ENCODE measurements around the gene RNF150. TPM values are rescaled to one million over a fixed set of nuclear protein-coding genes. Genes with fewer than 3 reads are reported as not detected.

Gene RNF150
- total RNA-seq, 1 donor from 2014 or later, result 1.6 TPM

DNA sequence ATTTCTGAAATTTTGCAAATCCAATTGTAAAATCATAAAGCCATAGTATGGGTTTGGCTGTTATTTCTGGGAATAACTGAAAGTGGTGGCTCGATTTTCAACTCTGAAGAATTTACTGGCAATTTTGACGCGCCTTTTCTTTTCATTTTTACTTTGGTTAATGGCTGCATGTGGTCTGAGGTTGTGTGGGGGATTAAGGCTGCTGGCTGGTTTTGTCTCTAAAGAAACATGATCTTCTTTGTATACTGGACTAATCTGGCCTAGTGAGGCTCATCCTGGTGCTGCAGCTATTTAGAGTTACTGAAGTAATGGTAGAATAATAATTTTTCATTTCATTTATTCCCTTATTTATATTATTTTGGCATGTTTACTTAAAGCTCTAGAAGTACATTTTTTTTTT is 164.0 kb downstream of the RNF150 start:
- no peak for ATAC-seq

DNA sequence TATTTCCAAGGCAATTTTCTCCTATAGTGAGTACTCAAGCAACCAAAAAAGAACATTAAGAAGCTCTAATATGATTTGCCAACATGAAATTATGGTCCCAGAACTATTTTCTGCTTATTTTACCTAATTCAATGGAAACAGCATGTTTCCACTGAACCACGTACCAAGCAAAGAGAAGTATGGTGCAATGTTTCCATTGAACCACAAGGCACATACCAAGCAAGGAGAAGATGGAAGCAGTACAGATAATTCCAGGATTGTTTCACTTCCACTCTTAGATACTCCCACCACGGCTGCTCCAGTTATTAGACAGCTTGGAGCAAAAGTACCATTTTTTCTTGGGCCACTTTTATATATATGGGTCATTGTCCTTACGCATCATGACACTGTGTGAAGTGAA is 164.9 kb downstream of the RNF150 start:
- no peak for ATAC-seq

DNA sequence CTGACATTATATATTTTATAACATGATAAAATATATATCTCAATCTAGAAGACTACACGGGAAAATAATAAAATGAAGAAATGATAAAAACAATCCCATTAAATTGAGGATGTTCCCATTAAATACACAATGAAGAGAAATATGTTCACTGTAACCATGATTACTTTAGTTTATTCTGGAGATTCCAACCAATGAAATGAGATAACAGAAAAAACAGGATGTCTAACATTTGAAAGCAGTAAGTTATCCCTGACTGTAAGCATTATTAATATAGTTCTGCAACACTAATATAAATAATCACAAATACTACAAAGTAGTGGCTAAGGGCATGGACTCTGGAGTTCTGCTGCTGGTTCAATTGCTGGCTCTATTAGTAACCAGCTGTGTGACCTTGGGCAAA is 169.4 kb downstream of the RNF150 start:
- ATAC-seq, result no peak

- no peak for ATAC-seq
These were observed 177.6 kb downstream of the RNF150 start for GRCh38 chr4:140955641-140956040.

- peak; percentile 99 for ATAC-seq
These were observed 180.6 kb downstream of the RNF150 start for GRCh38 chr4:140952717-140953116.

DNA sequence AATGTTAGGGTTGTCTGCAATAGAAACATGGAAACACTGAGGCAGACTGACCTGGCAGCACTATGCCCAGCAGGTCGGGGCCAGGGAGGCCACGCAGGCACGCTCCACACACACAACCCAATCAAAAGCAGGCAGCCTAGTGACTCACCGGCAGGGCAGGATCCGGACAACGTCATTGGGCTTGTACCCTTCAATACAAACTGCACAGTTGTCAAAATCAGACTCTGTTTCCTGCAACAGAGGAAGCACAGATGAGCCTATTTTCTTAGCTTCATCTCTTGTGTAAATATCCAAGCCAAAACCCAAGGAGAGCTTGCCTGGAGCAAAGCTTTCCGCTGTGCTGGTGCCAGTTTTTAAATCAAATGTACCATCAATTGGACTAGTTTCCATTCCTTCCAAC is 185.8 kb downstream of the RNF150 start:
- ATAC-seq, result peak; percentile 99

- ATAC-seq, result no peak
These were observed 188.2 kb downstream of the RNF150 start for GRCh38 chr4:140945106-140945505.

GRCh38 chr4:140944572-140944971 is 188.7 kb downstream of the RNF150 start:
- no peak for ATAC-seq

- ATAC-seq, result no peak
These were observed 189.1 kb downstream of the RNF150 start for GRCh38 chr4:140944199-140944515.

DNA sequence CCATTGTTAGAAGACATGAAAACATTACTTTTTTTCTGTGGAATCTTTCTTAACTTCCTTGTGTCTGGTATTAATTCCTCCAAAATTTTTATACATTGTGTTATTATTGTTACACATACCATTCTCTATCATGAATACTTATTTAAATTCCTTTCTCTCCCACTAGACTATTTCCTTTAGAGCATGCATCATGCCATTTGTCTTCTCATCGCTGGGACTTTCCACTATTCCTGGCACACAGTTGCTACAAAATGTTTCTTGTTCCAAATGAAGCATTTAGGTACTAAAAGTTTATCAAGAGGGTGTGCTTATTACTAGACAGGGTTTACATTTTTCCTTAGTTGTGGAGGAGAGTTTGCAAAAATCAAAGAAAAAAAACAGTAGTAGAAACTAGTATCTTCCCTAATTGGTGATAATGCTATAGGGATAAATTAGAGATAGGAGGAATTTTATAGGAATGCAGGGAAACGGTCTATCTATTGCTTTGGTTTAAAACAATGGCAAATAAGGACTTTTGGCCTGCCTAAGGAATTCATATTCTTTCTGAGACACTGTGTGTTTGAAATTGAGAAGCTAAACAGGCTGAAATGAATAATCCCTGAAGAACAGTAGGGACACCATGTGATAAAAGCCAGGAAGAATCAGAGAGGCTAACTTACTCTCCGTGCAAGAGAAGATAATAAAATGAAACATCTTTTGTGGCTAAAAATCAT is 189.6 kb downstream of the RNF150 start:
- ATAC-seq, result no peak

GRCh38 chr4:140940589-140940988 is 192.7 kb downstream of the RNF150 start:
- no peak for ATAC-seq

GRCh38 chr4:140937866-140938265 is 195.4 kb downstream of the RNF150 start:
- ATAC-seq, result no peak

DNA sequence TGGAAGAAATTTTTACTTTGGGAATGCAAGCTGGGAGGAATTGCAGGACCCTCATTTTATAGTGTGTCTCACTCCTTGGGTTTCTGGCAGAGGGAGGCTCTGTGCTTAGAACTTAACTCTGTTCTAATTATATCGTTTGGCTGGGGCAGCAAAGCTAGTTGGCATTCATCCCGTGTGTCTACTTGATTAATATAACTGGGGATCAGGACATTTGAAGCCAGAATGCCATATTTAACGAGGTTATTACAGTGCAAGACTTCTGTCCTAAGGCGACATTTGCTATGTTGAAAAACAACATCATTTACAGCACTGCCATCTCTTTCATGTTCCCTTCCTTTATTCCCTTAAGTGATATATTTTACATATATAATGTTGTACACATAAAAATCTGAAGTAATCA is 198.0 kb downstream of the RNF150 start:
- ATAC-seq, result no peak

GRCh38 chr4:140932501-140933045 is 200.7 kb downstream of the RNF150 start:
- no peak for ATAC-seq

- ATAC-seq, result no peak
These were observed 201.4 kb downstream of the RNF150 start for GRCh38 chr4:140931911-140932310.

DNA sequence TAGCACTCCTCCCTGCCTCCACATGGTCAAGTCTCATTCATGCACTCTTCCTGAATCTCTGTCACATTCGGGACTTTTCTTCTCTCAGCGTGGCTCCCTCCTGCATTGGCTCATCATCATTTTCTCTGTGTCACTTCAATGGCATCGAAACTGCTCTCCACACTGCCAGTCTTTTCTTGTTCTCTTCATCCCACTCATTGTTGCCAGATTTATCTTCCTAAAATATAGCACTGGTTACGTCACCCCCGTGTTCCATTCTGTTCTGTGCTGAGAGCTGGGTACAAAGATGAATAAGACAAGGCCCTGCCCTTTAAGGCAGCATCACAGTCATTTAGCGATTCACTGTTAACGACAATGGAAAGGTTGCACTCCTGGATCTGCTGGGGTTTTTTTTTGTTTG is 202.7 kb downstream of the RNF150 start:
- ATAC-seq, result no peak

DNA sequence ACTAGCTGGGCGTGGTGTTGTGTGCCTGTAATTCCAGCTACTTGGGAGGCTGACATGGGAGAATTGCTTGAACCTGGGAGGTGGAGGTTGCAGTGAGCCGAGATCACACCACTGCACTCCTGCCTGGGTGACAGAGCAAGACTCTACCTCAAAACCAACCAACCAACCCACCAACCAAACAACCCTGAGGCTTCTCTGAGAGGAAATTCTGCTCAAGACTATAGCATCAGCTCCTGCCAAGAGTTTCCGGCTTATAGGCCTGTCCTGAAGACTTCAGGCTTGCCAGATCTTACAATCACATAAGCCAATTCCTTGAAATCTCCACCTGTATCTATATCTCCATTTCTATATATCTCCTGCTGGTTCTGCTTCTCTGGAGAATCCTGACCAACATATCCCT is 203.3 kb downstream of the RNF150 start:
- no peak for ATAC-seq

DNA sequence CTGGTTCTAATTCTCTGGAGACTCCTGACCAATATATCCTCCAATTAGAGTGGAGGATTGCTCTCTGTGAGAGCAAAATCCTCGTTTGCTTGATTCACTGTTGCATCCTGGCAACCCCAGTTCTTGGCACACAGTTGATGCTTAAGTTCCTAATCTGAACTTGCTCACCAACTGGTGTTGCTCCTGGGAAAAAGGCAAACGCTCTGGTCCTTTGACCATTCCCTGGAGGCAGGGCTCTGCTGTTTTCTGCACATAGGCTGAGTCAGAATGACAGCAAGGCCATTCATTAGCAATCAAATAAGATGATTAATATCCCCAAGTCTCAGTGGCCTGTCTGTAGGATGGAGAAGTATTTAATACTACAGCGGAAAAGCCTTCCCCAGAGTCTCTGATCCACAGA is 204.4 kb downstream of the RNF150 start:
- ATAC-seq, result no peak

DNA sequence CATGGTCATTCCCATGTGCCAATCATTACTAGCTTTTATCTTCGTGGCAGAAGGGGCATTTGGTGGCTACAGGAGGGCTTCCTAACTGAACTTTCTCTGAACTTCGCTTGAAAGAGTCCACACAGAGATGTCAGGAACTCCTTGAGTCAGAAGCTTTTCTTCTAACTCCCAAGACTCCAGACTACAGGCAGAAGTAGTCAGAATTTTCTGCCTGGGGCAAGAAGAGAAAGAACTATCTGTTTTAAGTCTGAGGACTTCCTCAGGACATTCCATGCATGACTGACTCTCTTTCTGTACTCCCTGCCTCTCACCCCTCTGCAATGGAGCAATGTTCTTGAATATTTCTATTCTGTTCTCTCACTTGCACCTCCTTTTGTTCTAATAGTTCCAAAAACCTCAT is 206.6 kb downstream of the RNF150 start:
- no peak for ATAC-seq

DNA sequence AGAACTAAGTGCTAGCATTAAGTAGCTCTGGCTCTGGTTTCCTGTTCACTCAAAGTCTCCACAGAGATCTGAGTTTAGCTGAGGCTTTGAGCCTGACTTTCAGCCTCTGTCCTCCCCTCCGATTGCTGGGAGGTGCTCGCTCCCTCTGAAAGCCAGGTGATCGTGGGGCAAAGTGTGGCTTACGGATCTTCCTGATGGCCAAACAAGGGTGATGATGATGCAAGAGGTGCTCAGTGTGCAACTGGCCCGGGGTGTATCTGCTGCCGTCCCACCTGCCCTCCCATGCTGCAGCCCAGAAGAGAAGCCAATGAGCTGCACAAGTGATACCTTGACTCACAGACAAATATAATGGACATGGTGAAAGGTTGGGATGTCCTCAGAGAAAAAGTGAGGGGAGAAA is 207.9 kb downstream of the RNF150 start:
- no peak for ATAC-seq

DNA sequence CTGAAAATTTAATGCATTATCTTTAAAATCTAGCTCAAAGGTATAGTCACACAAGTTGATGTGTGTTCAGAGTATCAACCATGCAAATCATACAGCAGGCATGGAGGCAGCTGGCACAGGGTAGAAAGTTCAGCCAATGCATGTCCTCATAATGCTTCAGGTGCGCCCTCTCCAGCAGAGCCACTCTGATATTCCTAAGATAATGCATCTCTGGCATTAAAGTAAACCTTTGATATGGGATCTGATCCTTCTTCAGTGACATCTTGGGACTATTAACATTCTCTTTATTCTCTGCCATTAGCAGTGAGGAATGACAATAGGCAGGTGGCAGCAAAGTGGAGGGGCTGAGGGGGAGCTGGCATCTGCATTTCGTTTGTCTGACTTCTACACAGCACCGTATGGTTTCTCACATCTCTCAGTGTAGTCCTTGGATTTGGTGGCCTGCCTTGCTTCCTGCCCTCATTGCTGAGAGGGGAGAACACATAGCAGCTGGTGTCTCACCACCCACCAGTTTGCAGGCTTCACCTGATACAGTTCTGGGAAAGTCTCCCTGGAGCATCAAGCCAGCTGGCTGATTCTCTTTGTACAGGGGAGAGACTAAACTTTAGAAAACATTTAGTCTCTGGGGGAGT is 208.4 kb downstream of the RNF150 start:
- ATAC-seq, result no peak

DNA sequence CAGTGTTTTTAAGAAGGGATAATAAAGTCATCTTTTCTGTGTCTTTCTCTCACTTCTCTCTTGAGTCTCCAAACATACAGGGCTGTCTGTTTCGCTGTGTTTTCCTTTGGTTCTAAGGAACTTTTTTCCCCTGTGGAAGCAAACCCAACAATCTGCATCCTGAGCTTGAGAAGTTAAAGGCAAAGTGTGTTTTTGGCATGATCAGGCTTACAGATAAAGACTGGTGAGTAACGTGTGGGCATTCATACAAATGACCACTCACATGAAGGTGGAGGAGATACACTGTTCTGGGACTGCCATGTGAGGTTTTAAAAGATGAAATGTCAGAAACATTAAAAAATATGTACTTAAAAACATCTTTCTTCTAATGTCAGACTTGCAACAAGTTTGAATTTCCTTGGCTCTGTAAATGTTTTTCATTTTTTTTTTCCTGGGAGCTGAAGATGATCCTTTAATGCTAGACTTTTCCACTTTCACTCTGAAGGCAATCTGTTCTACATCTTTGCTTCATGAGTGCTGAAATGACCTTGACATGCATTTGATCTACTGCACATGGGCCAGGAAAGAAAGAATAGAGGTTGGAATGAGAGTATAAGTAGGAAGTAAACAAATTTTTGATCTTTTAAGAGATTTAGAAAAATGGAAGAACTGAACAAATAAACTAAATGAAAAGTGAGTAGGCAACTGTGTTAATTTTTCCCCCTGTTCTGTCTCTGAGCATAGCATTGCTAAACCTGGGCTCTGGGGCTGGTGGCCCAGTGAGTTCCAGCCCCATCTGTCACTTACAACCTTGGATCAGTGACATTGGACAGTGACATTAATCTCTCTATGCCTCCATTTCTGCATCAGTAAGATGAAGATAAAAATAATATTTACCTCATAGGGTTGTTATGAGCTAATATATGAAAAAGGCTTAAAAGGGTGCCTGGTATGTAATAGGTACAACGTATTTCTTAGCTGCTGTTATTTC is 226.0 kb downstream of the RNF150 start:
- ATAC-seq, result no peak

DNA sequence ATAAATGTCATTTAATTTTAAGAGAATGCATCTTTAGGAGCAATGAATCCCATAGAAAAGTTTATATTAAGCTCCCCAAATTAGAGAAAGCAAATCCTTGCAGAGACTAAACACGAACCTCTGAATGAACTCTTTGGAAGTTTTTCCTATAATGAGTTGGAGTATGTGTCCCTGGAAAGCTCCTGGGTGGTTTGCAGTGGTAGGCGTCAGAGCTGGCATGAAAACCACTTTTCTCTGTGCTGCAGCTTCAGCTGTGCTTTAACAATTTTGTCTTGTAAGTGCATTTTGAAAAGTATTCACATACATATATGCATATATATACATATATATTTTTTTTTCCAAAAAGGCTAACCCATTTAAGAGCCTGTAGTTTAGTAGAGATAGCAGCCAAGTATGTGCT is 228.4 kb downstream of the RNF150 start:
- no peak for ATAC-seq
